HL-60 (cell line): ENCODE measurements around the gene BAHCC1.

ENCODE experiments used
- DNase-seq, 2 experiments: peaks; one replicate each; pipeline ENCODE4 v3.0.0-alpha.2; 2010 to 2020; ENCODE audit warnings: low read depth in 1 of 2, low spot score in 1 of 2
- H3K27ac ChIP-seq: fragments of 250-450 bp; sonication (Bioruptor Pico); replicated peaks from 2 replicates; pipeline ENCODE4 v1.5.1; 2020; ENCODE audit warnings: mild to moderate bottlenecking, moderate library complexity
- H3K27me3 ChIP-seq: fragments of 250-450 bp; sonication (Bioruptor Pico); 2 replicates; pipeline ENCODE4 v1.5.1; 2021; ENCODE audit warnings: mild to moderate bottlenecking, moderate library complexity; ENCODE audit not compliant: insufficient read depth, poor library complexity, severe bottlenecking
- H3K4me3 ChIP-seq: replicated peaks from 2 replicates; pipeline ENCODE4 v1.5.1; 2011; ENCODE audit warnings: mild to moderate bottlenecking, control low read depth, low read length; ENCODE audit not compliant: insufficient read depth
- CTCF ChIP-seq: IDR thresholded peaks from one replicate; pipeline ENCODE4 v1.5.1; 2011; ENCODE audit warnings: low read length, control low read depth, inconsistent platforms; ENCODE audit not compliant: insufficient read depth
- GABPA ChIP-seq: IDR thresholded peaks from 2 replicates; pipeline ENCODE4 v1.6.1; 2012; ENCODE audit warnings: low read depth
- POLR2AphosphoS5 ChIP-seq: IDR thresholded peaks from 2 replicates; pipeline ENCODE4 v1.6.1; 2012; ENCODE audit warnings: low read depth
- SPI1 ChIP-seq: IDR thresholded peaks from 2 replicates; pipeline ENCODE4 v1.6.1; 2012; ENCODE audit warnings: low read depth, mild to moderate bottlenecking, borderline replicate concordance
- TF ChIP-seq, protein P1 (sequence below): IDR thresholded peaks from 2 replicates; pipeline ENCODE4 v1.6.1; 2012; ENCODE audit warnings: low read depth; ENCODE audit not compliant: insufficient replicate concordance

BAHCC1 gene

GRCh38 chr17:81473019-81473418 lies 77.8 kb downstream of the BAHCC1 start:
- no peak overlapping the region for H3K4me3 ChIP-seq
- no peak overlapping the region for H3K27ac ChIP-seq
- TF ChIP-seq SPI1 (no peak), GABPA (no peak), CTCF (no peak), POLR2AphosphoS5 (no peak)
- TF ChIP-seq, protein P1, sequence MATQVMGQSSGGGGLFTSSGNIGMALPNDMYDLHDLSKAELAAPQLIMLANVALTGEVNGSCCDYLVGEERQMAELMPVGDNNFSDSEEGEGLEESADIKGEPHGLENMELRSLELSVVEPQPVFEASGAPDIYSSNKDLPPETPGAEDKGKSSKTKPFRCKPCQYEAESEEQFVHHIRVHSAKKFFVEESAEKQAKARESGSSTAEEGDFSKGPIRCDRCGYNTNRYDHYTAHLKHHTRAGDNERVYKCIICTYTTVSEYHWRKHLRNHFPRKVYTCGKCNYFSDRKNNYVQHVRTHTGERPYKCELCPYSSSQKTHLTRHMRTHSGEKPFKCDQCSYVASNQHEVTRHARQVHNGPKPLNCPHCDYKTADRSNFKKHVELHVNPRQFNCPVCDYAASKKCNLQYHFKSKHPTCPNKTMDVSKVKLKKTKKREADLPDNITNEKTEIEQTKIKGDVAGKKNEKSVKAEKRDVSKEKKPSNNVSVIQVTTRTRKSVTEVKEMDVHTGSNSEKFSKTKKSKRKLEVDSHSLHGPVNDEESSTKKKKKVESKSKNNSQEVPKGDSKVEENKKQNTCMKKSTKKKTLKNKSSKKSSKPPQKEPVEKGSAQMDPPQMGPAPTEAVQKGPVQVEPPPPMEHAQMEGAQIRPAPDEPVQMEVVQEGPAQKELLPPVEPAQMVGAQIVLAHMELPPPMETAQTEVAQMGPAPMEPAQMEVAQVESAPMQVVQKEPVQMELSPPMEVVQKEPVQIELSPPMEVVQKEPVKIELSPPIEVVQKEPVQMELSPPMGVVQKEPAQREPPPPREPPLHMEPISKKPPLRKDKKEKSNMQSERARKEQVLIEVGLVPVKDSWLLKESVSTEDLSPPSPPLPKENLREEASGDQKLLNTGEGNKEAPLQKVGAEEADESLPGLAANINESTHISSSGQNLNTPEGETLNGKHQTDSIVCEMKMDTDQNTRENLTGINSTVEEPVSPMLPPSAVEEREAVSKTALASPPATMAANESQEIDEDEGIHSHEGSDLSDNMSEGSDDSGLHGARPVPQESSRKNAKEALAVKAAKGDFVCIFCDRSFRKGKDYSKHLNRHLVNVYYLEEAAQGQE: no peak
- no peaks in the 10 kb centered on the region for H3K27me3 ChIP-seq
- no peak for DNase-seq

- Histone ChIP-seq H3K4me3 (no peak overlapping the region), H3K27me3 (no peaks in the 10 kb centered on the region), H3K27ac (no peak overlapping the region)
- no peak for DNase-seq
- TF ChIP-seq, protein P1: no peak
- TF ChIP-seq SPI1: no peak
- no peak for TF ChIP-seq CTCF
- TF ChIP-seq POLR2AphosphoS5: no peak
- TF ChIP-seq GABPA: no peak
These were observed 79.7 kb downstream of the BAHCC1 start for GRCh38 chr17:81474958-81475357.

GRCh38 chr17:81476097-81476496 lies 80.8 kb downstream of the BAHCC1 start:
- no peak for DNase-seq
- no peak overlapping the region for H3K27ac ChIP-seq
- no peak for TF ChIP-seq POLR2AphosphoS5
- TF ChIP-seq SPI1: no peak
- TF ChIP-seq GABPA: no peak
- TF ChIP-seq CTCF: no peak

DNA sequence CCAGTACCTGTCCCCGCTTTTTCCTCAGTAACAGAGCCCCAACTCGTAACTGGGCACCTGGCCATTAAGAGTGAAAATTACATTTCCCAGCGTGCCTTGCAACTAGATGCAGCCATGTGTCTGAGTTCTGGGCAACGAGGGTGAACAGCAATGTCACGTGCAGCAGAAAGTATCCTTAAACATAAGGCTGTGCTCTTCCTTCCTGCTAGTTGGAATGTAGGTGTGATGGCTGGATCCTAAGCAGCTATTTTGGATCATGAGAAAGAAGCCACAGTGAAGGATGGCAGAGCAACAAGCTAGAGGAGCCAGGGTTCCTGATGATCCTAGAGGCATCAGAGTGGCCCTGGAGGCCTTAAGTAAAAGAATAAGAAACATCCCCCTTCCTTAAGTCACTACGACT lies 81.4 kb downstream of the BAHCC1 start:
- no peak for DNase-seq
- H3K27me3 ChIP-seq: no peaks in the 10 kb centered on the region
- no peak overlapping the region for H3K27ac ChIP-seq
- TF ChIP-seq CTCF (no peak), POLR2AphosphoS5 (no peak), SPI1 (no peak), GABPA (no peak)
- TF ChIP-seq, protein P1: no peak
- H3K4me3 ChIP-seq: no peak overlapping the region

More at GRCh38 chr17:81476097-81476496, 80.8 kb downstream of the BAHCC1 start:
- no peak overlapping the region for H3K4me3 ChIP-seq
- H3K27me3 ChIP-seq: no peaks in the 10 kb centered on the region
